OCI-M2 (cell line): ENCODE data around the gene RCAN3.
"Not testable (repeated sequence)": the region's sequence is repeated elsewhere in the genome, so short reads cannot be mapped to it uniquely, and the experiment has no call there.

Experiments
- DNase-seq: peaks from one replicate; lab custom pipeline; 2025; ENCODE audit not compliant: unreplicated experiment; lab: John Stamatoyannopoulos, UW

RCAN3 gene

DNA sequence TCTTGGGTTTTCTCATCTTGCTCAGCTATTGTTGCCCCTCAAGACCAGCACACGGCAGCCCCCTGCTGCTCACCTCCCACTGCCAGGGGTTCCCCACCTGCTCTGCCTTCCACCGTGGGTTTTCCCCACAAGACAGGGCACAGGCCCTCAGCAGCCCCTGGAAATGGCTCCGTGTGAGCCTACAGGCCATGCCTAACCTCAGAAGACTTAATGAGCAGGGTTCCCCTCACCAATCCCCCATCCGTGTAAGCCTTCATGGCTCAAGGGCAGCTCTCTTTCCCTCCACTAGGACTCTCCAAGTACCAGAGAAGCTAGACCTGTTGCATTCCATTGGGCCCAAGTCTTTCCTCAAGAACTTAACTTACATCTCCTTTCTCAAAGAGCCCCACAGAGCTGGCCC lies 18.4 kb upstream of the RCAN3 start:
- DNase-seq, result no peak

DNA sequence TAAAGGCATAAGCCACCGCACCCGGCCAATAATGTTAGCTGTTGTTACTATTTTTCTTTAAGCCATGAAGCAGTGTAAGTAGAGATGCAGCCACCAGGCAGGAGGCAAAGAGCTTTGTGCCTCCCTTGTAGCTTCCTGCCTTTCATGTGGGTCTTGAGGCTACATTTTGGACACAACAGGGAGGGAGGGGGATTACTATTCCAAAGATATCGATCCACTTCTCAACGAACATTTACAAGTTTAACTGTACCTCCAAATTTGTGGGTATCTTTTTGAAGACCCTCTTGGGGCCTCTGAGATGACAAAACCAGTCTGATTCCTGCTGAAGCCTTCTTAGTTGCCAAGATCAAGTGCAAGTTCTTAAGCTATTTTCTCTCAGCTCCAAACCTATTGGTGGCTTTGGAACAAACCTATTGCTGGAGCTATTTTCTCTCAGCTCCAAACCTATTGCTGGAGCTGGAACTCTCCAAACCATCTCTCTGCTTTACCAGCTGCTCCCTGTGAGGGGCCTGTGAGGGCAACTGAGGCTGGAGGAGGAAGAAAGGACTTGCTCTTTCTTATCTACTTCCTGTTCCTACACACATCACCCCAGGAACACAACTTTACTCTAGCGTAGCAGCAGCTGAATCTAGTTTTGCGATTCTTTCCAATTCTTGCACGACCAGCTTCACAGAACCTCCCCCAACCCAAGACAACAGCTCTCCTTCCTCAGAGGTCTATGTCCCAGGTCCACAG lies 16.1 kb upstream of the RCAN3 start:
- DNase-seq, result no peak

DNA sequence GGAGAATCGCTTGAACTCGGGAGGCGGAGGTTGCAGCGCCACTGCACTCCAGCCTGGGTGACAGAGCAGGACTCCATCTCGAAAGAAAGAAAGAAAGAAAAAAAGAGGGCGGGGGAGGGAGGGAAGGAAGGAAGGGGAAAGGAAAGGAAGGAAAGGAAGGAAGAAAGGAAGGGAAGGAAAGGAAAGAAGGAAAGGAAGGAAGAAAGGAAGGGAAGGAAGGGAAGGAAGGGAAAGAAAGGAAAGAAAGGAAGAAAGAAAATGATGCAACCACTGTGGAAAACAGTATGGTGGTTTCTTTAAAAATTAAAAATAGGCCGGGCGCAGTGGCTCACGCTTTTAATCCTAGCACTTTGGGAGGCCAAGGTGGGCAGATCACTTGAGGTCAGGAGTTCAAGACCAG lies 15.2 kb upstream of the RCAN3 start:
- DNase-seq, result no peak

DNA sequence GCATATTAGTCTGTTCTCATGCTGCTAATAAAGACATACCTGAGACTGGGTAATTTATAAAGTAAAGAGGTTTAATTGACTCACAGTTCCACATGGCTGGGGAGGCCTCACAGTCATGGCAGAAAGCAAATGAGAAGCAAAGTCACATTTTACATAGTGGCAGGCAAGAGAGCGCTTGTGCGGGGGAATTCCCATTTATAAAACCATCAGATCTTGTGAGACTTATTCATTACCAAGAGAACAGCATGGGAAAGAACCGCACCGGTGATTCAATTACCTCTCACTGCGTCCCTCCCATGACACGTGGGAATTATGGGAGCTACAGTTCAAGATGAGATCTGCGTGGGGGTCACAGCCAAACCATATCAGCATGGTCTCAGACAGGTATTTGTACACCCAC lies 14.5 kb upstream of the RCAN3 start:
- DNase-seq, result not testable (repeated sequence)

DNA sequence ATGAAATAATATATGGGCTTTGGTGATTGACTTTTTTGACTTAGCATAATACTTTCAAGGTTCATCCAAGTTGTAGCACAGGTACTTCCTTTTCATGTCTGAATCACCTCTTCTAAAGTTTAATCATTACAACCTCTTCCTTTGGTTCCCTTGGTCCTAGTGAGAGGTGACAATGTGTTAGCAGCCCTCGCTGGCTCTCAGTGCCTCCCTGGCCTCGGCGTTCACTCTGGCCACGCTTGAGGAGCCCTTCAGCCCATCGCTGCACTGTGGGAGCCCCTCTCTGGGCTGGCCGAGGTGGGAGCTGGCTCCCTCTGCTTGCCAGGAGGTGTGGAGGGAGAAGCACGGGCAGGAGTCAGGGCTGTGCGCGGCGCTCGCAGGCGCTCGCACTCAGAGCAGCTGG lies 13.0 kb upstream of the RCAN3 start:
- no peak for DNase-seq

DNA sequence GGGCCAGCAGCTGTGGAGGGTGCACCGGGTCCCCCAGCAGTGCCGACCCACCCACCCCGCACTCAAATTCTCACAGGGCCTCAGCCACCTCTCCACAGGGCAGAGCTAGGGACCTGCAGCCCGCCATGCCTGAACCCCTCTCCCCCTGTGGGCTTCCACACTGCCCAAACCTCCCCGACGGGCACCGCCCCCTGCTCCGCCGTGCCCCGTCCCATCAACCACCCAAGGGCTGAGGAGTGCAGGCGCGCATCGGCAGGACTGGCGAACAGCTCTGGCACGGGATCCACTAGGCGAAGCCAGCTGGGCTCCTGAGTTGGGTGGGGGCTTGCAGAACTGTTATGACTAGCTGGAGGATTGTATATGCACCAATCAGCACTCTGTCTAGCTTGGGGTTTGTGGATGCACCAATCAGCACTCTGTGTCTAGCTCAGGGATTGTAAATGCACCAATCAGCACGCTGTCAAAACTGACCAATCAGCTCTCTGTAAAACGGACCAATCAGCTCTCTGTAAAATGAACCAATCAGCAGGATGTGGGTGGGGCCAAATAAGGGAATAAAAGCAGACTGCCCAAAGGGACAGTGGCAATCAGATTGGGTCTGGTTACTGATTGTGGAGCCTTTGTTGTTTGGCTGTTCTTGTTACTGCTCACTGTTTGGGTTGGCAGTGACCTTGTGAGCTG lies 12.4 kb upstream of the RCAN3 start:
- DNase-seq, result no peak

DNA sequence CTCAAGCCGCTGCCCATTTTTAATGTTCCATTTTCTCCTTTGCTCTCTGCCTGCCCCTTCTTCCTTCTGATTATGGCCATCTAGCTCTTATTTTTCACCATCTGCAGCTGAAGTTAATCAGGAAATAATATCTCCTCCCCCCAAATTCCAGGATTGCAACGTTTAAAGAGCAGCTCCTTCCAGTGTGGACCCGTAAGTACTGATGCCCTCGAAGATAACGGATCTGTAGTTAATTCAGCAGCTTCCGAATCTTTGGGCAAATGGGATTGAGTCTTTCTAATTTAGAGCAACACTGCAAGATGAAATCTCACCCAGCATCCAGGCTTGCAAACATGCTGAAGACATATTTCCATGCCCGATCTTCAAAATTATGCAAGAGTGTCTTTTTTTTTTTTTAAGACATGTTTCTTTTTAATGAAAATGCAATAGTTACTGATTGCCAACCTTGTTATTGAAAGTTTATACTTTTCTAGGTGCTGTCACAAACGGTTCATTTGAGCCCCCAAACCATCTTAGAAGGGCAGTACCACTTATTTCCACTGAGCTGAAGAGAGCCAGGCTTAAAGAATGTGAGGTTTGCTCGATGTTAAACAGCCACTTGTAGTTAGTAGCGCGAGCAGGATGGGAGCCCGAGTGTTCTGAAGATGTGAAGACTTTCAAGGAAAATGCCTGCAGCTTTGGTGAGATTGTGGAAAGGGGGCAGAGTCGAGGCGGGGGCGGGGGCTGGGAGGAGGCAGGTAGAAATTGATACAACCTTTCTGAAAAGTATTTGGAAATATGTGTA lies 10.9 kb upstream of the RCAN3 start:
- DNase-seq, result no peak

DNA sequence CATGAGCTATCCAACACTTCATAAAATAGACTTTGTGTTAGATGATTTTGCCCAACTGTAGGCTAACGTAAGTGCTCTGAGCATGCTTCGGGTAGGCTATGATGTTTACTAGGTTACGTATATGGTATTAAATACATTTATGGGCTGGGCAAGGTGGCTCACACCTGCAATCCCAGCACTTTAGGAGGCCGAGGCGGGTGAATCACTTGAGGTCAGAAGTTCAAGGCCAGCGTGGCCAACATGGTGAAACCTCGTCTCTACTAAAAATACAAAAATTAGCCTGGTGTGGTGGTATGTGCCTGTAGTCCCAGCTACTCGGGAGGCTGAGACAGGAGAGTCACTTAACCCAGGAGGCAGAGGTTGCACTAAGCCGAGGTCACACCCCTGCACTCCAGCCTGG lies 9.7 kb upstream of the RCAN3 start:
- DNase-seq, result not testable (repeated sequence)

DNA sequence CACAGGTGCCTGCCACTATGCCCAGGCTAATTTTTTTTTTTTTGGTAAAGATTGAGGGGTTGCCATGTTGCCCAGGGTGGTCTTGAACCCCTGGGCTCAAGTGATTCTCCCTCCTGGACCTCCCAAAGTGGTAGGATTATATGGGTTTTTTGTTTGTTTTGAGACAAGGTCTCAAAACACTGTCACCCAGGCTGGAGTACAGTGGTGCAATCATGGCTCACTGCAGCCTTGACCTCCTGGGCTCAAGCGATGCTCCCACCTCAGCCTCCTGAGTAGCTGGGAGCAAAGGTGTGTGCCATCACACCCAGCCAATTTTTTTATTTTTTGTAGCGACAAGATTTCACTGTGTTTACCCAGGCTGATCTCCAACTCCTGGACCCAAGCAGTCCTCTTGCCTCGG lies 8.9 kb upstream of the RCAN3 start:
- DNase-seq, result no peak

DNA sequence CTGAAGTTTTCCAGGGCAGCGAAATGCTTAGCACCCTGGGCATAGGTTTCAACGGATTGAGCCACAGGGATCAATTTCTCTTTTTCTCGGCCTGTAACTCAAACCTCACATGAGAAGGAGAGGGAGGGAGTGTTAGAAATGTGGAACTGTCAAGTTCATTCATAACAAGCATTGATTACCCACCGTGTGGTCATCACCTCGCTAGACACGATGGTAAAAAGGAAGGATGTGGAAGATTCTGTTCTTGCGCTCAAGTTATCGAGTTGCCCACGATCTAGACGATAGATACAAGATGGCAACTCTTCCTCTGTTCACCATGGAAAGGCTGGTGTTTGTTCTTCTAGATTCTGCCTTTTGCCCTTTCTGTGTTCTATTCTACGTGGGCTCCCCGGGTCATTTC lies 4.0 kb upstream of the RCAN3 start:
- DNase-seq, result no peak

DNA sequence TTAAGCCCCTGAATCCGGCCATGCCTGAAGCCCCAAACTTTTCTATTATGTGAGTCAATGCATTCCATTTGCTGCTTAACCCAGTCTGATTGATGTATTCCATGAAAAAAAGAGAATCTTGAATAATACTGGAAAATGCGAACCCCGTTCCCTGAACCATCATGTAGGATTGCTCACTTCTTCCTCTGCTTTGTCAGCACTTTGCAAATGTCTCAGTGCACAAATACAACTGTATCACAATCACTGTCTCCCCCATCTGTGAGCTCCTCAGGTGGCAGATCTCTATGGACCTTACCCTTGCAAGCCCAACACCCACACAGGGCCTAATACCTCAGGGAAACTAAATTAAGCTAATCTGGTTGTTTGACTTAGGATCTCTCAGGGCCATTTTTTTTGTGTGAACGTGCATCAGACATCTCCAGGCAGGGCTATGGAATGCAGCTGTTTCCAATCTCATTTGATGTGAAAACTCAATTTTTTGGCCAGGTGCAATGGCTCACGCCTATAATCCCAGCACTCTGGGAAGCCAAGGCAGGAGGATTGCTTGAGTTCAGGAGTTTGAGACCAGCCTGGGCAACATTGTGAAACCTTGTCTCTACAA lies 2.1 kb upstream of the RCAN3 start:
- no peak for DNase-seq

DNA sequence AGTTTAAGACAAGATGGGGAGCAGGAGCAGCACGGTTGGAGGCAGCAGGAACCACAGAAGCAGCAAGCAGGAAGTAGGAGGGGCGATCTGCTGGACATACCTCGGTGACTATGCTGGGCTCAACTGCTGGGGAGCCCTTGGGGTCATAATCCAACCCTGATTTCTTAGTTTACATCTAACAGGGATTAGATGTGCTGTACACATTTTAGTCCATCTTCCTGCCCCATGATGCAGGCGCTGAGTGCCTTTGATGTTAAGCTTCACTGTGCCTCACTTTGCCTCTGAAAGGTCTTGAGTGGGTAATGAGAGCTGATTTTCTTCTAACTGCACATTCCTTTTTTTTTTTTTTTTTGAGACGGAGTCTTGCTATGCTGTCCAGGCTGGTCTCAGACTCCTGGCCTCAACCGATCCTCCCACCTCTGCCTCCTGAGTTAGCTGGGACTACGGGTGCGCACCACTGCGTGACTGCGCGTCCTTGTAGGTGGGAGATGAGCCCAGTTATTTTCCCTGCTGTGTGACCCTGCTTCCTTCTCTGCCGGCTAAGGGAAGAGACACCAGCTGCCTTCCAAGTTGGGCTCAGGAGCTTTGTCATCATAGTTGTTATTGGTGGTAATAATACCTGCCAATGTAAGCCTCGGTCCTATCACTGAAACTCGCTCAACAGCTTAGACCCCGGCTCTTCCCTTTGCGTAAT lies 1.1 kb upstream of the RCAN3 start:
- DNase-seq, result no peak

DNA sequence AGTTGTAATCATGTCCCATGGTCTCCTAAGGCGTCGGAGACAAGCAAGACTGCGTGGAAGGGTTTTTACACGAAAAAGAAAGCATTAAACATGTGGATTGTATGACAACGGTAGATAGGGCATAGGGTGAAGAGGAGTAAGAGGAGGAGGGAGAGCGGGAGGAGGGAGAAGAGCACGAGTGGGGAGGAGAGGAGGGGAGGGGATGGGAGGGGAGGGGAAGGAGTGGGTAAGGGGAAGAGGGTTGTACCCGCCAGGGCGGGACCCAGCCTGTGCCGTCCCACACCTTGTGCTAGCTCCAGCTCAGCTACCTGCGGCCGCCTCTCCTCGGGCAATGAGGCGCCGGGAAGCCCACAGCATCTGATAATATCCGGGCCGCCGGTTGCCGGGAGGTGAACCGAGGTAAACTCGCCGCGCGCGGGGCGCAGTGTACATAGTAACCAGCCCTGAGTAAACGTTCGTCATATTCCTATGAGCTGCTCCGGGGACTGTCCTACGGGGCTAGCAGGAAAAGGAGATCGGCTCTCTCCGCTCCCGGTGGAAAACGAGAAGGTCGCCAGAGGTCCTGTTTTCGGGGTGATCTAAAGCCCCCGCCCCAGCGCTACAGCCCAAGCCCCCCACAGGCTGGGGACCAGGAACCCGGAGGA lies 449 bp upstream of the RCAN3 start:
- DNase-seq, result no peak

DNA sequence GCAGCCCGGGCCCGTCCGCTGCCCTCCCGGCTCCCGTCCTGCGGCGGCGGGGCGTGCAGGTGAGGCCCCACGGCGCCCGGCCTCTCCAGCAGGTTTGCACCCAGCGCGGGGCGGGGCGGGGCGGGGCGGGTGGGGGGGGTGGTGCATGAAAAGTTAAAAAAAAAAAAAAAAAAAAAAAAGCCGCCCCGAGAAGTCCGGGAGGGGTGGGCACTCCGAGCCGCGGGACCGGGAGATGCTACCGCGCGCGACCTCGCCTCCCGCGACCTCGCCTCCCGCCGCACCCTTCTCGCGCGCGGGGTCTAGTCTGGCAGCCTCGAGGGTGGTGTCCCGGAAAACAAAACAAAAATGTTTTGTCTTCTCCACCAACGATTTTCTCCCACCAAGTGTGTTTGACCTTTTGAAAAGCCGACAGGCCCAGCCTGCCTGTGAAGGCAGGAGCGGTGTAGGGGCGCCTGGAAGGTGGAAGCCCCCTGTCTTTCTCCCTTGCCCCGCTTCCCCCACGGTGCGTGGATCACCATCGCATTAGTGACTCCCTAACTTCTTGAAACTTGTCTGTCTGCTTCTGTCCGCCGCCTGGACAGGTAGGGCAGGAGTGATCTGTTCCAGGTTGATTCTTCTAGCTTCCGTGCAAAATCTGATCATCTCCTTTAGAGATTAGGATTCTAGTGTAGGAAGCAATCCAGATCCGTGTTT lies 569 bp downstream of the RCAN3 start:
- DNase-seq, result no peak

DNA sequence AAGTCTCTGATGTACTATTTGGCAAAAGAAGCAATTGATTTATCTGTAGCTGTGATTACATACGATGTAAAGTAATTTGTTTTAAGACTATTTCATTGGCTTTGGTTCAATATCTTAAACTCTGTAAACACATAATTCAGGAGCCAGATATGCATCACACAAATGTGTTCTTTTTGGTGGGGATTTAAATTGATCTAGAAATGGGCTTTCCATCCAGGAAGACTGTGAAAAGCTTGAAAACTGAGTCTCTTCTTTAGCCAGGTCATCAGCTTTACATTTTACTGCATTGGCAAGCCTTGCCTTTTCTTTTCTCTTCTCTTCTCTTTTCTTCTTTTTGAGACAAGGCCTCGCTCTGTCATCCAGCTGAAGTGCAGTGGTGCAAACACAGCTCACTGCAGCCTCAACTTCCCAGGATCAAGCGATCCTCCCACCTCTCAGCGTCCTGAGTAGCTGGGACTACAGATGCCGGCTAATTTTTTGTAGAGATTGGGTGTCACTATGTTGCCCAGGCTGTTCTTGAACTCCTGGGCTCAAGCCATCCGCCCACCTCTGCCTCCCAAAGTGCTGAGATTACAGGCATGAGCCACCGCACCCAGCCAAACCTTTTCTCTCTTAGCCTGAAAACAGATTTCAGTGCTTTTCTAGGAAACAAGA lies 1.4 kb downstream of the RCAN3 start:
- no peak for DNase-seq

DNA sequence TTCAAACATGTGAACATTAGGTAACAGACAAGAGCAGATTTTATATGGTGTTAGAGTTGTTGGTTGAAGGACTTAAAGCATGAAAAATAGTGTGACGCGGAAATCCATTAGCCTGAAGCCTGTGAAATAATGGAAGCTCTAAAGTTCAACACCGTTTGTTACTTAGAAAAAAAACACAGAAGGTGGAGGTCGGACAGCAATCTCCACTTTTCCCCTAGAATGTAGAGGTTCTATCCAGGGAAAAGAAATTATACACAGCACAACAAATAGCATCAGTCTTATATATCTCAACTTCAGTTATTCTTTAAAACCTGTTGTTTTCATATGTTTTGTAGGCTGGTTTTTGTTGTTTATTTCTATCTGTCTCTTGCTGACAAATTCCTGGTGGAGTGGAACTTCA lies 1.9 kb downstream of the RCAN3 start:
- DNase-seq, result no peak

DNA sequence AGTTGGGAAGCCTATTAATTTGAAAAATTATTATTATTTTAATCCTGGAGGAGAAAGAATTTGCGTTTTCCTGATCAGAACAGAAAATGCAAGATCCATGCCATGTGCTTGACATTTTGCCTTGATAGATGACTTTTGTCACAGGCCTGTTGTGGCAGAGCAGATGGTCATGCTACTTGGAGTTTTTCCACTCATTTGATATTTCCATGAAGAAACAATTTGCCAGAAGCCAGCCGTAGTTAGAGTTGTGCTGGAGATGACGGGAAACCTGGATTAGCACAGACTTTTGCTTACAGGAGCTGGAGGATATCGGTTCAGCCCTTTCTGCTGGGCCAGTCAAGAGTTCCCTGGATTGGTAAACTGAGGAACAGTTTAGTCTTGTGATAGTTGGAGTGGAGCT lies 3.2 kb downstream of the RCAN3 start:
- DNase-seq, result no peak

DNA sequence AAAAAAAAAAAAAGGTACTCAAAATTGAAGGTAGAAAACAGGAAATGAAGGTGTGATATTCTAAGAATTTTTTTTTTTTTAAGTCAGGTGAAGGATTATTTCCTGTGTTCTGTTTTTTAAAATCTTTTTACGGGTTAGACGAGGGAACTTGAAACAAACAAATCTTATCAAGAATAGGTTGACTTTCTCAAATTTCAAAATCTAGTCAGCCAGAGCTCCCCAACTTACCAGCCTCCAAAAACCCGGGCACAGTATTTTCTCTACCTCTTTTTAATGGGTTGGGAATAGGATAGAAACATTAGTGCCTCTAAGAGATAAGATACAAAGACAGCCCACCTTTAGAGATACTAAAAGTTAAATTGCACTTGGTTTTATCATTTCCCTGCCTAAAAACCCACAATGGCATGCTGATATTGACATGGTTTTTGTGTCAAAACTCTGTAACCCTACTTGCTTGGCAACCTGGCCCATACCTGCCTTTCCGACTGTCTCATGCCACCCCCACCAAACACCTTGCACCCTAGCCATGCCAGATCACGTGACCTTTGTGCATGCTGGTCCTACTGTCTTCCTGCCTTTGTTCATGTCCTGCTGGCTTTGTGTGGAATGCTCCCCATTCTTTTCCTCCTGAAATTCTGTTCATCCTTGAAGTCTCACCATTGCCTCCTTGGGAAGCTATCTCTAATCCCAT lies 4.2 kb downstream of the RCAN3 start:
- no peak for DNase-seq

DNA sequence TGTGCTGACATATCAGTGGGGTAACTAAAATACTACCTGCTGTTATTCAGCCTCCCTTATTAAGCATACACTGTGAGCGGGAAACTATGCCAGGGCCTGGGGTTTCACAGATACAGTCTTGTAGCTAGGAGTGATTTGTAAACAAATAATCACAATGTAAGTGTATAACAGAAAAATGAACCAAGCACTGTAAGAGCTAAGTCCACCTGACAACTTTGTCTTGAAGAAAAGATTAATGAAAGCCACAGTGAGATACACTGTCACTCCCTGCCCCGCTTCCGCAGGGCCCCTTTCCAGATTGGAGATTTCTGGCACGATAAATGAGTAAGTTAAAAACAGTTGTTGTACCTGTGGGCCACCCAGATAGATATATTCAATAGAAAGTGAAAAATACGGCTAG lies 4.8 kb downstream of the RCAN3 start:
- DNase-seq, result no peak
